Measurements from ENCODE around the gene CTTN.

The CTTN gene

DNA sequence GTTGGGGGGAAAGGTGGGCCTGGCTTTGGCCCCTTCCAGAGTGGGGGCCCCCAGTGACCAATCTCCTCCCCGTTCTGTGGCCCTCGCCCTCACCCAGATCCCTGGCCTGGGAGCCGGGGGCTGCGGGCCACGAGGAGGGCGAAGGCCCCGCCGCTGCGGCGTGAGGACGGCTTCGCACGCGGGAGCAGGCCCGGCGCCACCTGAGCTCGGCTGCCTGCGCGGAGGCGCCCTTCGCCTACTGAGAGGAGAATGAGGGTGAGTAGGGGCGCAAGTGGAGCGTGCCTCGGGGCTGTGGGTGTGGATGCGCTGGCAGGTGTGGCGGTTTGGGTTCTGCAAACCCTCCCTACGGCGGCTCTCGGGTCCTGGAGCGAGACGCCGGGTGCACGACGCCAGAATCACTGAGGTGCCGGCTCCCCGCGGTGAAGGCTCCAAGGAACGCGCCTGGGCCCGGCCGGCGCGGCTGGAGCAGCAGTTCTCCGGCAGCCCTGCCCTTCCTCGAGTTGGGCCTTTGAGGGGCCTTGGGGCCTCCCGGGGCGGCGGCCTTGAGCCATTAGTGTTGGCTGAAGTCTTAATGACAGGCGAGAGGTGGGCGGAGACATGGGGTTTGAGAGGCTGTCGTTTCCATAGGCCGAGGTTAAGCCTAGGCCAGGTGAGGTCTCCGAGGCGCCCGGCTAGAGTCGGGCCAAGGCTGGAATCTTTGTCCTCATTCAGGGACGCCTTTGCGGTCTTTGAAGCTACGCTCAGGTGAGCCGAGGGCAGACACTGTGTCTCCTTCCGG is 65.3 kb downstream of the CTTN start:
- no peaks in the 10 kb centered on the region for H3K4me1 ChIP-seq (ENCODE audit: insufficient read depth, low read length)
- no peak overlapping the region for H3K9ac ChIP-seq (ENCODE audit: low read length)
- H3K27me3 ChIP-seq (ENCODE audit: control insufficient read depth in 1 of 2, insufficient read depth in 2 of 2, low read length in 2 of 2): peaks cover 0 to 10% of the 10 kb centered on the region in 2 donors
- no peaks in the 10 kb centered on the region for H3K36me3 ChIP-seq (ENCODE audit: insufficient read depth, low read length)
- H3K4me3 ChIP-seq (ENCODE audit: low read depth in 1 of 2, low read length in 2 of 2): no peak overlapping the region
- H3K9me3 ChIP-seq (ENCODE audit: low read length): no peaks in the 10 kb centered on the region
- no peak overlapping the region for H3K27ac ChIP-seq (ENCODE audit: low read depth, low read length)

DNA sequence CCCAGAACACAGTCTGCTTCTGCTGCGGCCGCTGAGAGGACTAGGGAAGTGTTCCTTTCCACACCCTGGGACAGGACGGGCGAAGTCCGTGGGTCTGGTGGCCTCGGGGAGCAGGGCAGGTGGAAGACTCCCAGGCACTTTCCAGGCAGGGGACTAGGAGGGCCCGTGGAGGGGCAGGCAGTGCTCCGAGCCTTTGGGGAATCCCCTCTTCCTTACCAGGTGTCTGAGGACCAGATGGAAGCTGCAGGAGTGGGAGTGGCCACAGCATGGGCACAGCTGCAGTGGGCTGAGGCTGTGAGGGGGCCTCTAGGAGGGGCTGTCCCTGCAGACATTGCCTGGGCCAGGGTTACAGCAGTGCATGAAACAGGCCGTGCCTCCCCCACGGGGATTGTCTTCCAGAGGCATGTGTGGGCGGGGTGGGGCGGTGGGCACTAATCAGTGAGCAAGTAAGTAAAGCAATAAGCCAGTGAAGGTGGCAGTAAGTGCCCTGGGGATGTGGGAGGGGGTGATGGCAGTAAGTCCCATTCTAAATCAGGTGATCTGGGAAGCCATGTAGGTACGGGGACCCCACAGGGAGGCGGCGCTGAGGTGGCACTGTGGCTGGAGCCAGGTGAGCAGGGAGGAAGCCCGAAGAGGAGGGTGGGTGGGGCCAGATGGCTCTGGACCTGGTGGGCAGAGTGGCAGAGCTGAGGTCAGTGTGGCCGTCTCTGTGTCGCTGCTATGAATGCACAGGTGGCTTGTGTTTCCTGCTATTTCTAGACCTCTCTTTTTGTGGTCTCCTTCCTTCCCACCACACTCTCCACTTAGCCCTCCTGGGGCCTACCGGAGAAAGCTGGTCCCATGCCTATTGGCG is 66.4 kb downstream of the CTTN start:
- Histone ChIP-seq H3K27ac (ENCODE audit: low read depth, low read length) (no peak overlapping the region), H3K4me3 (ENCODE audit: low read depth in 1 of 2, low read length in 2 of 2) (no peak overlapping the region), H3K9ac (ENCODE audit: low read length) (no peak overlapping the region), H3K27me3 (ENCODE audit: control insufficient read depth in 1 of 2, insufficient read depth in 2 of 2, low read length in 2 of 2) (peaks cover 0 to 10% of the 10 kb centered on the region in 2 donors), H3K9me3 (ENCODE audit: low read length) (no peaks in the 10 kb centered on the region), H3K4me1 (ENCODE audit: insufficient read depth, low read length) (no peaks in the 10 kb centered on the region), H3K36me3 (ENCODE audit: insufficient read depth, low read length) (no peaks in the 10 kb centered on the region)

DNA sequence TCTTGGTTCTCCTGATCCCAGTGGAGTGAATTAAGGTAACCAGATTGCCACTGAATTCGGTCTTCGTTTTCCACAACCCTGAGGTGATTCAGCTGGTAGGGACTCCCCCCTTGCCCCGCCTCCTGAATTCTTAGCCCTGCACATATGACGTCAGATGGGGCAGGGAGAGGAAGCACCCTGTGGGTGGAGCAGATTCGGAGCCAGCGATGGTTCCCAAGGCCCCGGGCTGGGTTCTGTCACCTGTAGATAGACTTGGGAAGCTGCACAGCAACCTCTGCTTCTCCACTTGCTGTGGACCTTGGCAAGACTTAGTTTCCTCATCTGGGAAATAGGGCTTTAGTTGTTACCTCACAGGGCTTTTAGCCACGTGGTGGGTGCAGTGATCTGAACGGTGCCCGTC is 67.8 kb downstream of the CTTN start:
- Histone ChIP-seq H3K27ac (ENCODE audit: low read depth, low read length) (no peak overlapping the region), H3K27me3 (ENCODE audit: control insufficient read depth in 1 of 2, insufficient read depth in 2 of 2, low read length in 2 of 2) (peaks cover 0 to 5% of the 10 kb centered on the region in 2 donors), H3K9me3 (ENCODE audit: low read length) (no peaks in the 10 kb centered on the region), H3K9ac (ENCODE audit: low read length) (no peak overlapping the region), H3K4me3 (ENCODE audit: low read depth in 1 of 2, low read length in 2 of 2) (no peak overlapping the region), H3K36me3 (ENCODE audit: insufficient read depth, low read length) (no peaks in the 10 kb centered on the region), H3K4me1 (ENCODE audit: insufficient read depth, low read length) (no peaks in the 10 kb centered on the region)

DNA sequence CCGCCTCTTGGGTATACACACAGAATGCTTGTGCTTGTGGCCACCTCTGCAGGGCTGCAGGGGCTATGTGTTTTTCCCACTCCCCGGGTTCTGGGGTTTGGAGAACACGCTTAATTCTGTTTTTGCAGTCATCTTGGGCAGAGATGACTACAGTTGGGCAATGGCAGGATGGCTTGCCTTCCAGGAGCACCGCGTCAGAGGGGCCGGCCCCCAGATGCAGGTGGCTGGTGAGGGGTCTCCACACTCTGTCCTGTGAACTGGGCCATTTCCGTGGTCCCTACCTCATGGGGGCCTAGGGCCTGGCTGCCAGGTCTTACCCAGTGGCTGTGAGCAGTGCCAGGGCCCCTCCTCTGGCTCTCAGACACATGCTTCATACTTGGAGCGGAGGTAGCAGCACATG is 68.3 kb downstream of the CTTN start:
- Histone ChIP-seq H3K27ac (ENCODE audit: low read depth, low read length) (no peak overlapping the region), H3K27me3 (ENCODE audit: control insufficient read depth in 1 of 2, insufficient read depth in 2 of 2, low read length in 2 of 2) (peaks cover 0 to 5% of the 10 kb centered on the region in 2 donors), H3K9me3 (ENCODE audit: low read length) (no peaks in the 10 kb centered on the region), H3K36me3 (ENCODE audit: insufficient read depth, low read length) (no peaks in the 10 kb centered on the region), H3K4me1 (ENCODE audit: insufficient read depth, low read length) (no peaks in the 10 kb centered on the region), H3K4me3 (ENCODE audit: low read depth in 1 of 2, low read length in 2 of 2) (no peak overlapping the region), H3K9ac (ENCODE audit: low read length) (no peak overlapping the region)

DNA sequence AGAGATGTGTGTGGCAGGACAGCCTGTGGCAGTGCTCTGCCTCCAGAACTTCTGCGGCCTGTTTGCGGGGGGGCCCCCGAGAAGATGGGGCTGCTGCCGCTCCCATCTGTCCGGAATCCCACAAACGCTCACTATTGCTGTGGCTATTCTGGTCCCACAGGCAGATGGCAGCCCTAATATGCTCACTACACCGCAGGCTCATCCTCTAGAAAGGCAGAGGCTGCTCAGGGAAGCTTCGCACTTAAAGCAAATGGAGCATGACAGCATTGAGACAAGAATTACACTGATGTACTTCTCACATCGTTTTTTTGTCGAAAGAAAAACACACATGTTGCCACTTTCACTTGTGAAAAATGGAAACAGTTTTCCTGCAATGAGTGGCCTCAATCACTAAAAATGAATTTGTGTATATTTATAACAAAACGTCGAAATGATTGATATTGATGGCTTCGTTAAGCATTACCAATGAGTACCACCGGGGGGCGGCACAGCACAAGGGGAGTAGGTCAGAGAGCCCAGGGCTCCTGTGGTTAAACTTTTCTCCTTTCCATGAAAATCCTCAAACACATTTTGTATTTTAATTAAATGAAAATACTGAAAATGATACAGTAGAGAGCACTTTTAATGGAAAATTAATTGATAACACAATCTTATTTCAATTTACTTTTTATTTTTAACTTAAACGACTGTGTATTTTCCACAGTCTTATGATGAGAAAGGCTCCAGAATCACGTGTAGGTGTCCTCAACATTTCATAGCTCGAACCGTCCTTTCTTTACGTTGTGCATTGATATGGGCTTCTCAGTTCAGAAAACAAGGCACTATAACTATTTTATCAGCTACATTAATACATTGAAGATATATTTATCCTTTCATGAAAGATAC is 69.1 kb downstream of the CTTN start:
- H3K27ac ChIP-seq (ENCODE audit: low read depth, low read length): no peak overlapping the region
- no peaks in the 10 kb centered on the region for H3K9me3 ChIP-seq (ENCODE audit: low read length)
- H3K36me3 ChIP-seq (ENCODE audit: insufficient read depth, low read length): no peaks in the 10 kb centered on the region
- peaks cover 0 to 5% of the 10 kb centered on the region in 2 donors for H3K27me3 ChIP-seq (ENCODE audit: control insufficient read depth in 1 of 2, insufficient read depth in 2 of 2, low read length in 2 of 2)
- H3K4me3 ChIP-seq (ENCODE audit: low read depth in 1 of 2, low read length in 2 of 2): no peak overlapping the region
- H3K4me1 ChIP-seq (ENCODE audit: insufficient read depth, low read length): no peaks in the 10 kb centered on the region
- H3K9ac ChIP-seq (ENCODE audit: low read length): no peak overlapping the region

DNA sequence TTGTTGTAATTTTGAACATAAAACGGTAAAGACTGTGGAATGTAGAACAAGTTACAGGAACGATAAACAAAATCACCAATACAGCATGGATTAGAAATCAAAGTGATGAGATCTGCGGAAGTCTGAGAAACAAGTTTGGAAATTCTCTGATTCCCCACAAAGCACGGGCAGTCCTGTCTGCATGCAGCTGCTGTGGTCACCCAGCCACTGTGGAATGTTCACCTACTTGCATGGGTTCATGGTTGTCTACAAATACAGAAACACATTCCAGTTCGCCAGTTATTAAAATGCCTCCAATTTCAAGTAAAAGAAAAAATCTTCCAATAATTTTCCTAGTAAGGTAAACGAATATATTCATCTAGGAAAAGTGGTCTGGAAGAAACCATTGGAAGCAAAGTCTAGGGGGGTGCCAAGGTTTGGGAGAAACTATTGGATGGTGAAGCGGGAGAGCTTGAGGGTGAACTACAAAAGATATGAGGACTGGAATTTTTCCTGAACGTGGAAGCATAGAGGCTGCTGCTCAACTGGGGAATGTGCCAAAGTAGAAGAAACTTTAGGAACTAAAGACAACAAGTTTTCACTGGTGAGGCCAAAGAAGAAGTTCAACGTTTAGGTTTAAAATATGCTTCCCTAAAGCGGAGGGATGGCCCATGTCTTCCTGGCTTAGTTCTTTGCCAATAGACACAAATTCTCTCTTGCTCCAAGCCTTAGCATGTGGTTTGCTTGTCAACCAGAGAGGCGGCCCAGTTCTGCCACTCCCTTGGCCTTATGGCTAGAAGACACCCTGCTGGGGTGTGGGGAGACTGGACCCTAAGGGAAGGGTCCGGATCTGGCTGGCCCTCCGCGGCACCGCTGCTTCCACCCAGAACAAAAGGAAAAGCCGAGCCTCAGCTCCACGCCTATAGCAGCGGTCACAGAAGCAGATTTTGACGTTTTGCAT is 70.2 kb downstream of the CTTN start:
- H3K9ac ChIP-seq (ENCODE audit: low read length): no peak overlapping the region
- no peaks in the 10 kb centered on the region for H3K4me1 ChIP-seq (ENCODE audit: insufficient read depth, low read length)
- no peaks in the 10 kb centered on the region for H3K27me3 ChIP-seq (ENCODE audit: control insufficient read depth in 1 of 2, insufficient read depth in 2 of 2, low read length in 2 of 2)
- no peak overlapping the region for H3K4me3 ChIP-seq (ENCODE audit: low read depth in 1 of 2, low read length in 2 of 2)
- H3K9me3 ChIP-seq (ENCODE audit: low read length): no peaks in the 10 kb centered on the region
- H3K27ac ChIP-seq (ENCODE audit: low read depth, low read length): no peak overlapping the region
- no peaks in the 10 kb centered on the region for H3K36me3 ChIP-seq (ENCODE audit: insufficient read depth, low read length)

DNA sequence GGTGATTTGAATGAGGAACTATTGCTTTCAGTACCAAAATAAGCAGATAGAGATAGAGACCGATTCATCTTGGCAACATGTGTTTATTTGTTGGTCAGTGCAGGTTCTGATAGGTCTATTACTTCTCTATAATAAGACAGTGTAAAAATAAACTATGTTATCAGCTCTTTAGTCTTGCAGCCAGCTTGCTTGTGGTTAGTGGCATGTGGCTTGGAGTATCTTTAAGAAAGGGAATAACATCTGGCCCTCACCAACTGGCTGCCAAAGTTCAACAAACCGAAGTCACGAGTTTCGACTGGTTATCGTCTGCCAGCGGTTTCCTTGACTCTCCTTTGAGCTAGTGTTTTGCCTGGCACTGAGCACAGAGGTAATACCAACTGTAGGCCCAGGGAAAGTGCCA is 71.8 kb downstream of the CTTN start:
- Histone ChIP-seq H3K36me3 (ENCODE audit: insufficient read depth, low read length) (no peaks in the 10 kb centered on the region), H3K27me3 (ENCODE audit: control insufficient read depth in 1 of 2, insufficient read depth in 2 of 2, low read length in 2 of 2) (no peaks in the 10 kb centered on the region), H3K9me3 (ENCODE audit: low read length) (no peaks in the 10 kb centered on the region), H3K4me1 (ENCODE audit: insufficient read depth, low read length) (no peaks in the 10 kb centered on the region), H3K9ac (ENCODE audit: low read length) (no peak overlapping the region), H3K27ac (ENCODE audit: low read depth, low read length) (no peak overlapping the region), H3K4me3 (ENCODE audit: low read depth in 1 of 2, low read length in 2 of 2) (no peak overlapping the region)

DNA sequence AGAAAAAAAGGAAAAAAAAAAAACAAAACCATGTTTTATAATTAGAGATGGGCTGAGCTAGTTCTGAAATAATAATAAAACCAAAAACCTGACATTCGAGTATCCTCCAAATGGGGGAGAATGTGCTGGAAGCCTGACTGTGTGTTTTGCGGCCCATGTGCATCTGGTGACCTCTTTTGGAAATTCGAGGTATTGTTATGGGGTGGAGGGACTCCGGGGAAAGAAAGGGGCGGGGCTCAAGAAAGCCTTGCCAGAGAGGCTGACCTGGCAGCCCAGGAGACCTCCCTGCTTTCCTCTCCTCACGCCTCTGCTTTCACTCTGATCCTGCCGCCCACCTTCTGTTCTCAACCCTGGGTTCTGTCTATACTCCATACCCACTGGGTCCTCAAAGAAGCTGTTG is 72.9 kb downstream of the CTTN start:
- Histone ChIP-seq H3K4me3 (ENCODE audit: low read depth in 1 of 2, low read length in 2 of 2) (no peak overlapping the region), H3K9ac (ENCODE audit: low read length) (no peak overlapping the region), H3K27me3 (ENCODE audit: control insufficient read depth in 1 of 2, insufficient read depth in 2 of 2, low read length in 2 of 2) (no peaks in the 10 kb centered on the region), H3K27ac (ENCODE audit: low read depth, low read length) (no peak overlapping the region), H3K4me1 (ENCODE audit: insufficient read depth, low read length) (no peaks in the 10 kb centered on the region), H3K9me3 (ENCODE audit: low read length) (no peaks in the 10 kb centered on the region), H3K36me3 (ENCODE audit: insufficient read depth, low read length) (no peaks in the 10 kb centered on the region)

DNA sequence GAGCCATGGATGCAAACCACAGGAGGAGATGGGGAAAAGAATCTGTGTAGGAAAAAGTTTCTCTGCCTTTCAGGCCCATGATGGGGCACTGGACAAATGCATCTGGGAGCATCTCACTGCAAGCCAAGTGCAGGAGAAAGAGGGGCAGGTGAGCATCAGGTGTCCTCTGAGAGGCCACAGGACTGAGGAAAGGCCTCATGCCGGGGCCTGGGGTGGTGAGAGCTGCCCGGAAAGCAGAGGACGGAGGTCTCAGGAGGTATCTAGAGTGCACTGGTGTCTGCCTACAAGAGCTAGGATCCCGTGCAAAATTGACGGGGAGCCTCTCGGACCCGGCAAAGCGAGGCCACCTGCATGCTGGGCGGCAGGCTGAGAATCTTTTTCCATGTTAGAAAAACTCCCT is 73.9 kb downstream of the CTTN start:
- Histone ChIP-seq H3K9ac (ENCODE audit: low read length) (no peak overlapping the region), H3K27me3 (ENCODE audit: control insufficient read depth in 1 of 2, insufficient read depth in 2 of 2, low read length in 2 of 2) (no peaks in the 10 kb centered on the region), H3K4me3 (ENCODE audit: low read depth in 1 of 2, low read length in 2 of 2) (no peak overlapping the region), H3K36me3 (ENCODE audit: insufficient read depth, low read length) (no peaks in the 10 kb centered on the region), H3K9me3 (ENCODE audit: low read length) (no peaks in the 10 kb centered on the region), H3K27ac (ENCODE audit: low read depth, low read length) (no peak overlapping the region), H3K4me1 (ENCODE audit: insufficient read depth, low read length) (no peaks in the 10 kb centered on the region)

DNA sequence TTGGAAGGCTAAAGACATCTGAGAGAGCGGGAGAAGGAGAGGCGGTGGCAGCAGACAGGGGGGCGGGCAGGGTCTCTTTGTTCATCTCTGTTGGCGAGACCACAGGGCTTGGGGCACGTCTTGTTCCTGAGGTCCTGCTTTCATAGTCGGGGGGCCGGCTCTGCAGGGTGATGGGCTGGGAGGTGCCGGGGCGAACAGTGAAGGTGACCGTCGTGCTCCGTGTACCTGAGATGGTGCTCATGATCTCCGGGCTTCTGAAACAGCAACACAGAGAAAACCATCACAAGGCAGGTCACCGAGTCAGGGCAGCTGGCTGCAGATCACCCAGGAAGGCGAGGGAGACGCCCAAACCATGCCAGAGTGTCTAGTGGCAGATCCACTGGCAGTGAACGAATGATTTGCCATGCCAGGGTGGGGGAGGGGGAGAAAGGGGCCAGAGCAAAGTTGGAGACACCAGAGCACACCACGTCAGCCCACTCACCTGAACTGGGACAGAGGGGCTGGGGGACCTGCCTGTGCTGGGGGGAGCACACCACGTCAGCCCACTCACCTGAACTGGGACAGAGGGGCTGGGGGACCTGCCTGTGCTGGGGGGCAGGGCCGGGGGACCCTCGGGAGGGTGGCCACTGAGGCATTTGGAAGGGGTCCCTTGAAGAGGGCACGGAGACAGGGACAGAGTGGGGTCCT is 75.0 kb downstream of the CTTN start:
- H3K4me1 ChIP-seq (ENCODE audit: insufficient read depth, low read length): no peaks in the 10 kb centered on the region
- H3K9ac ChIP-seq (ENCODE audit: low read length): no peak overlapping the region
- no peak overlapping the region for H3K27ac ChIP-seq (ENCODE audit: low read depth, low read length)
- no peaks in the 10 kb centered on the region for H3K27me3 ChIP-seq (ENCODE audit: control insufficient read depth in 1 of 2, insufficient read depth in 2 of 2, low read length in 2 of 2)
- no peaks in the 10 kb centered on the region for H3K36me3 ChIP-seq (ENCODE audit: insufficient read depth, low read length)
- no peak overlapping the region for H3K4me3 ChIP-seq (ENCODE audit: low read depth in 1 of 2, low read length in 2 of 2)
- H3K9me3 ChIP-seq (ENCODE audit: low read length): no peaks in the 10 kb centered on the region

All from muscle layer of colon (tissue), 2 donors.